GM12872 (cell line): ENCODE data around the gene TOP3B.

Source experiments
- TF ChIP-seq, protein P1 (sequence below): IDR thresholded peaks from 3 replicates; pipeline ENCODE4 v1.5.1; 2011; ENCODE audit warnings: low read depth, mild to moderate bottlenecking, low read length, moderate library complexity; ENCODE audit not compliant: insufficient read depth

The TOP3B gene

DNA sequence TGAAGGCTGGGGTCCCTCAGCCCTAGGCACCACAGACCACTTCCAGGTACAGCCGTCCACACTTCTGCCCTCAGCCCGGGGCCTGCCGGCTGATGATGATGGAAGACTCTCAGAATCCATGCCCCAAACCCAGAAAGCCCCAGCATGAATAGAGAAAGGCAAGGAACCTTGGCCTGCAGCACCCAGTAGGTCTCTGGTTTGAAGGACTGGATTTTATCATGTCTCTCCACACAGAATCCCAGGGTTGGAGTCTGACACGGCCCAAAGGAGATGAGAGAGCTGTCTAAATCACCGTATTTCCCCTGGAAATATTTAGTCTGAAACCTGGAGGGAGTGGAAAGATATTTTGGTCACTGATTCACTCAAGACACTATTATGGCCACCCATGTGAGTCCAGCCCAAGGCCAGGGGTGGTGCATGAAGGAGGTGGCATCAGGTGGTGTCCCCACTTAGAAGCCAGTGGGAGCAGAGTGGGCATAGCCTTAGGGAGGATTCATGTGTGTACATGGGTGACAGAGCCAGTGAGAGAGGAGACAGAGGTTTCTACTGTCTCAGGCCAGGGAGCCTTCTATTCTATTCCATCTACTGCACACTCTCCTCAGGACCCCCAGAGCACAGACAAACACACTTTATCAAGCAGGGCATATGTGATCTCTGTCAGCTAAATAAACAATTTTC is 14.0 kb downstream of the TOP3B start:
- TF ChIP-seq, protein P1, sequence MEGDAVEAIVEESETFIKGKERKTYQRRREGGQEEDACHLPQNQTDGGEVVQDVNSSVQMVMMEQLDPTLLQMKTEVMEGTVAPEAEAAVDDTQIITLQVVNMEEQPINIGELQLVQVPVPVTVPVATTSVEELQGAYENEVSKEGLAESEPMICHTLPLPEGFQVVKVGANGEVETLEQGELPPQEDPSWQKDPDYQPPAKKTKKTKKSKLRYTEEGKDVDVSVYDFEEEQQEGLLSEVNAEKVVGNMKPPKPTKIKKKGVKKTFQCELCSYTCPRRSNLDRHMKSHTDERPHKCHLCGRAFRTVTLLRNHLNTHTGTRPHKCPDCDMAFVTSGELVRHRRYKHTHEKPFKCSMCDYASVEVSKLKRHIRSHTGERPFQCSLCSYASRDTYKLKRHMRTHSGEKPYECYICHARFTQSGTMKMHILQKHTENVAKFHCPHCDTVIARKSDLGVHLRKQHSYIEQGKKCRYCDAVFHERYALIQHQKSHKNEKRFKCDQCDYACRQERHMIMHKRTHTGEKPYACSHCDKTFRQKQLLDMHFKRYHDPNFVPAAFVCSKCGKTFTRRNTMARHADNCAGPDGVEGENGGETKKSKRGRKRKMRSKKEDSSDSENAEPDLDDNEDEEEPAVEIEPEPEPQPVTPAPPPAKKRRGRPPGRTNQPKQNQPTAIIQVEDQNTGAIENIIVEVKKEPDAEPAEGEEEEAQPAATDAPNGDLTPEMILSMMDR: no peak

DNA sequence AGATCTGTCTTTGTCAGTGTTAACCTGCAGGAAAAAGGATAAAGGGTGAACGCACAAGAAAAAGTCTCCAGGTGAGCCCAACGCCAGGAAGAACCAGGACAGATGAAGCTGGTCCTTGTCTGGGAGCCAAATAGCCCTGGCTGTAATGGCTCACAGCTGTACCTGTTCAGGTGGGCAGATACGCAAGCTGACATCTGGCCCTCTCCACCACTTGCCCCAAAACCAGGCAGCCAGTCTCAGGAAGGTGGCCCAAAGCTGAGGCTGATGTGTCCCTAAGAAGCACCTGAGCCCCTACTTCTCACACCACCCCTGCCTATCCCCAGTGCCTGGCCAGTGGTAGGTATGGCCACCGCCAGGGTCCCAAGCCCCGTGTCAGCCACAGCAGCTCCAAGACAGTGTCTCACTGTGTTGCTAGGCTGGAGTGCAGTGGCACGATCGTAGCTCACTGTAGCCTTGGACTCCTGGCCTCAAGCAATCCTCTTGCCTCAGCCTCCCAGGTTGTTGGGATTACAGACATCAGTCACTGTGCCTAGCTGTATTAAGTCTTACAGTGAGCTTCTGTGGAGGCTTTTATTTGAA is 14.8 kb downstream of the TOP3B start:
- TF ChIP-seq, protein P1: no peak

DNA sequence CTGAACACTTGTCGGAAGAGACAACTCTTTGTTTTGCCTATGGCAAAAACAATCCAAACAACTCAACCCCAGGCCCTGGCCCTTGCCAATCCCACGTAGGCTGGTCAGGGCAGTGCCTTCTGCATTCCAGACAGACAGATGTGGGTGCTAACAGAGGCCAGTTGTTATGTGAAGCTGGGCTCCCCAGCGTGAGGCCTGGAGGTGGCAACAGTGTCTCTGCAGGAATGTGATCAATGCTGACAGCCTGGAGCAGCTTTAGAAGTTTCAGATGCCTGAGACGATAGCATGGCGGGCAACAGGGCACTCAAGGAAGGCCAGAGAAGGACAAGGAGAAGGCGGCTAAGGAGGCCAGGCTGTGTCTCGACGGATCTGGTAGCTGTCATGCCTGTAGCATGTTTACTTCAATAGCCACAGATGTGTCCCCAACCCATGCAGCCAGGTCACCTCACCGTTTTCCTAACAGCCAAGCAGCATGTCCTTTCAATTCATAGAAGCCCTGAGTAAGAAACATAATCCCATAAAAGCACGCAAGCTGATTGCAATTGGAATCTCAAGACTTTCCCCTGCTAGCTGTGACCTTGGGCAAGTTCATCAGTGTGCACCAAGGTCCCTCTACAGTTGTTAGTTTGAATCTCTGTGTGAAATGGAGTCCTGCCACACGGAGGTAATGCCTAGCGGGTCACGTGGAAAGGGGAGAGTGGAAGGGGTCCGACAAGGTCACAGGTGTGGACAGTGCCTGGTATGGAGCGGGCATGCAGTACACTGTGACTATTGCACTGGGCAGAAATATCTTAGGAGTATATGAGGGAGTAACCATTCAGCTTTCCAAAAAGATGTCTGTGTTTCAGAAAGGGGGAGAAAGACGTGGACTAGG is 15.7 kb downstream of the TOP3B start:
- TF ChIP-seq, protein P1: no peak

DNA sequence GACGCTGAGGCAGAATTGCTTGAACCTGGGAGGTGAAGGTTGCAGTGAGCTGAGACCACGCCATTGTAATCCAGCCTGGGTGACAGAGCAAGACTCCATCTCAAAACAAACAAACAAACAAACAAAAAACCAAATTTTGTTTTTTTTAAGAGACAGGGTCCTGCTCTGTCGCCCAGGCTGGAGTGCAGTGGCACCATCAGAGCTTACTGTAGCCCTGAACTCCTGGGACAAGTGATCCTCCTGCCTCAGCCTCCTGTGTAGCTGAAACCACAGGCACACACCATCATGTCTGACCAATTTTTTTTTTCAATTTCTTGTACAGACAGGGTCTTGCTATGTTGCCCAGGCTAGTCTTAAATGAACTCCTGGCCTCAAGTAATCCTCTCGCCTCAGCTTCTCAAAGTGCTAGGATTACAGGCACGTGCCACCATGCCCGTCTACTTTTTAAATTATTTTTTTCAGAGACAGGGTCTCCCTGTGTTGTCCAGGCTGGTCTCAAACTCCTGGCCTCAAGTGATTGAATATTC is 16.8 kb downstream of the TOP3B start:
- TF ChIP-seq, protein P1: no peak

DNA sequence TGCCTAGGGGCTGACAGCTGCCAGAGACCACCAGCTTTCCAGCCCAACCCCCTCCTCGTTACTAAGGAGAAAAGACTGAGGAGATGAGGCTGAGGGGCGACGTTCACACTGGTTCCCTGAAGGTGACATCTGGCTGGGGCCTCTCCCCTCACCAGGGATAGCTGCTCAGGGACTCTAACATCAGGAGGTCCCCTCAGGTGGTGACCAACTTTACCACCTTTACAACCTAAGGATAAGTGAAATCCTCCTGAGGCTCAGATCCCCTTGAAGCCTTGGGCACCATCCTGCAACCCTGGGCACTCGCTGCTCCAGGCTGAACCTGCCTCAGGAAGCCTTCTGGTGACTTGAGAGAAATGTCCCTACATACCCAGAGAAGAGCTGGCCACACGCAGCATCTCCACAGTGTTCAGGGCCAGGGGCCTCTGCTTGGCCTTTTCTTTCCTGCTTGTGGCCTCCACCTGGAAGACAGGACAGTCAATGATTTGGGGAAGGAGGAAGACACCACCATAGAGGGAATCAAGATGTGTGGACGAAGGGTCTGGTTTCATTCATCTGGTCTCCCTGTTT is 17.6 kb downstream of the TOP3B start:
- TF ChIP-seq, protein P1: no peak

DNA sequence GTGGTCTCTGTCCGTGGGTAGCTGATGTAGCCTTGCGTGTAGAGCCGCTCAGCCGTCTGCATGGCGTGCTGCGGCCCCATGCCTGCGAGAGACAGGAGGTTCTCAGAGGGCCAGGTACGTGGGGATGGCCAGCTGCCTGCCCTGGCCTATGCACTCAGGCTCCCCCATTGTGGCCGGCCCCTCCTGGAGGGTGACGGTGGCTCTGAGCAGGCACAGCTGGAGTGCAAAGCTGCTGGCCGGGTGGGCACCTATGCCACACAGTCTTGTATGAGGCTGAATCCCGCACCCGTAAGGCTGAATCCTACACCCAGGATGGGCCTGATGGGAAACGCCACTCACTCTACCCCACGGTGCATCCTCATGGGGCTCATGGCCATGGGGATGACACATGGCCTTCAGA is 18.4 kb downstream of the TOP3B start:
- TF ChIP-seq, protein P1: no peak

DNA sequence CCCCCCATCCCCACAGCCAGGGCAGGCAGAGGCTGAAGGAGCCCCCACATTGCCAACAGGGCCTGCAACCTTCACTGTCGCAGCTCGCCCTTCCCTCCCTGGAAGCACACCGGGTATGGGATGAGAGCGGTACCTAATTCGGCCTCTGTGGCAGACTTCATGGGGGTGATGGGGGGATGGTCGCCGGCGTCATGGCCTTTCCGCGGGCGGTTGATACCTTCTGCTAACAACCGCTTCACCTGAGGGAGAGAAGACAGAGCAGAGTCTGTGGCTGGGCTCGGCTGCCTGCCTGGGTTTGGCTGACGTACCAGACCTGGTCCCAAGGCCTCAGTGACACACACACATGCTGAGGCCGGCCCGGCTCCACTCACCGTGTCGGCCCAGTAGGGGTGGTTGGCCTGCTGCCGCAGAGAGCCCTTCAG is 18.8 kb downstream of the TOP3B start:
- TF ChIP-seq, protein P1: no peak
